Natural killer cell (primary cell): ENCODE data around the gene PRKN. TPM values are rescaled to one million over a fixed set of nuclear protein-coding genes. Genes with fewer than 3 reads are reported as not detected.

ENCODE experiments used
- ATAC-seq, 3 donors: fragments of 150-1000 bp in 2 of 3; fragments of 200-7000 bp in 1 of 3; cut with Tn5 transposase; 1 replicate in 1 of 3; 2 replicates in 2 of 3; pipeline ENCODE4 v1.10.0; 2021; ENCODE audit warnings: mild to moderate bottlenecking in 2 of 3, moderate library complexity in 2 of 3
- DNase-seq, 2 donors: peaks; one replicate each; pipeline versions ENCODE4 v3.0.0 to v3.0.0-alpha.2; 2013 to 2021; ENCODE audit warnings: mixed read lengths in 1 of 2
- H3K27ac ChIP-seq: one replicate; pipeline ENCODE4 v1.5.1; 2013; ENCODE audit warnings: mild to moderate bottlenecking, low read length
- H3K27me3 ChIP-seq: one replicate; pipeline ENCODE4 v1.6.1; 2013; ENCODE audit warnings: low read length; ENCODE audit not compliant: control insufficient read depth, insufficient read depth
- H3K36me3 ChIP-seq: one replicate; pipeline ENCODE4 v1.6.1; 2013; ENCODE audit warnings: low read length; ENCODE audit not compliant: control insufficient read depth, insufficient read depth
- H3K4me1 ChIP-seq: one replicate; pipeline ENCODE4 v1.6.1; 2013; ENCODE audit warnings: low read length; ENCODE audit not compliant: control insufficient read depth, insufficient read depth
- H3K4me3 ChIP-seq: one replicate; pipeline ENCODE4 v1.5.1; 2013; ENCODE audit warnings: low read length
- H3K9me3 ChIP-seq: one replicate; pipeline ENCODE4 v1.6.1; 2013; ENCODE audit warnings: low read length; ENCODE audit not compliant: control insufficient read depth, insufficient read depth
- H3K27ac Mint-ChIP-seq, 2 donors: one replicate each; pipeline ENCODE4 v1.8.0; 2022; ENCODE audit warnings: mild to moderate bottlenecking in 2 of 2, mixed read lengths in 2 of 2, moderate library complexity in 1 of 2
- H3K27me3 Mint-ChIP-seq, 2 donors: one replicate each; pipeline ENCODE4 v1.8.0; 2022; ENCODE audit warnings: low read depth in 2 of 2, mixed read lengths in 2 of 2
- H3K36me3 Mint-ChIP-seq: one replicate; pipeline ENCODE4 v1.8.0; 2022; ENCODE audit warnings: mixed read lengths
- H3K4me1 Mint-ChIP-seq, 2 donors: one replicate each; pipeline ENCODE4 v1.8.0; 2022; ENCODE audit warnings: mixed read lengths in 2 of 2
- H3K4me3 Mint-ChIP-seq: one replicate; pipeline ENCODE4 v1.8.0; 2022; ENCODE audit warnings: mild to moderate bottlenecking, moderate library complexity, mixed read lengths
- H3K9me3 Mint-ChIP-seq, 2 donors: one replicate each; pipeline ENCODE4 v1.8.0; 2022; ENCODE audit warnings: mixed read lengths in 2 of 2
- CTCF ChIP-seq: fragments of 200-600 bp; IDR thresholded peaks from one replicate; pipeline ENCODE4 v1.8.0; 2022; ENCODE audit warnings: antibody characterized with exemption
- WGBS: methylation state at CpG from one replicate; pipeline ENCODE4 v1.1.7; 2013; ENCODE audit warnings: missing lambda C conversion rate; ENCODE audit not compliant: insufficient coverage; 5-methylcytosine and 5-hydroxymethylcytosine counted together
- intact Hi-C: fragments of 100-400 bp; cut with micrococcal nuclease; formaldehyde crosslinking; loops from one replicate; pipeline ENCODE4 v1.14.2; 2022
- total RNA-seq, 4 donors: library from RNA; stranded (reverse); fragments of 120-200 nt in 1 of 4; gene quantifications; one replicate each; pipeline versions ENCODE4 v1.2.3 to v1.2.4, GENCODE V29; 2013 to 2022

The PRKN gene
- total RNA-seq, 3 donors from 2014 or later (not counting 1 experiment from before 2014, with no cell fraction given), result 1.4 to 1.9 (median 1.9) TPM

- DNase-seq, result no peak
- Histone ChIP-seq H3K9me3 (no peaks in the 10 kb centered on the region), H3K27ac (no peak overlapping the region), H3K36me3 (no peaks in the 10 kb centered on the region), H3K27me3 (no peaks in the 10 kb centered on the region), H3K4me1 (no peaks in the 10 kb centered on the region), H3K4me3 (no peak overlapping the region)
- H3K36me3 Mint-ChIP-seq, result no peaks in the 10 kb centered on the region
- H3K9me3 Mint-ChIP-seq, result no peaks in the 10 kb centered on the region
- H3K27ac Mint-ChIP-seq, result no peak overlapping the region
- H3K4me1 Mint-ChIP-seq, result no peaks in the 10 kb centered on the region
- no peak overlapping the region for H3K4me3 Mint-ChIP-seq
- no peak for TF ChIP-seq CTCF
- no peak for ATAC-seq
- intact Hi-C loops, result no loop called here
- 100% methylated on average over 2 of the region's 2 CpGs for WGBS
- H3K27me3 Mint-ChIP-seq, result no peaks in the 10 kb centered on the region
Measured at GRCh38 chr6:162644153-162644552, 83.4 kb downstream of the PRKN start.

- Histone ChIP-seq H3K27me3 (no peaks in the 10 kb centered on the region), H3K36me3 (no peaks in the 10 kb centered on the region), H3K4me3 (no peak overlapping the region), H3K4me1 (no peaks in the 10 kb centered on the region), H3K9me3 (no peaks in the 10 kb centered on the region), H3K27ac (no peak overlapping the region)
- no peaks in the 10 kb centered on the region for H3K4me1 Mint-ChIP-seq
- DNase-seq, result no peak
- peaks cover 0 to 2% of the 10 kb centered on the region in 2 donors for H3K9me3 Mint-ChIP-seq
- H3K27me3 Mint-ChIP-seq, result no peaks in the 10 kb centered on the region
- TF ChIP-seq CTCF, result no peak
- H3K36me3 Mint-ChIP-seq, result peaks cover 5% of the 10 kb centered on the region
- no peak for ATAC-seq
- intact Hi-C loops, result no loop called here
- 92% methylated on average over 1 of the region's 1 CpG for WGBS
- no peak overlapping the region for H3K4me3 Mint-ChIP-seq
- no peak overlapping the region for H3K27ac Mint-ChIP-seq
Measured at GRCh38 chr6:162640756-162641155, 86.8 kb downstream of the PRKN start.

- no peaks in the 10 kb centered on the region for H3K27me3 ChIP-seq
- intact Hi-C loops, result no loop called here
- no peaks in the 10 kb centered on the region for H3K4me1 ChIP-seq
- no peak overlapping the region for H3K4me3 ChIP-seq
- H3K36me3 ChIP-seq, result no peaks in the 10 kb centered on the region
- Mint-ChIP-seq H3K4me3 (no peak overlapping the region), H3K27ac (no peak overlapping the region), H3K27me3 (no peaks in the 10 kb centered on the region), H3K9me3 (peaks cover 2 to 3% of the 10 kb centered on the region in 2 donors), H3K36me3 (peaks cover 5% of the 10 kb centered on the region), H3K4me1 (no peaks in the 10 kb centered on the region)
- no peak overlapping the region for H3K27ac ChIP-seq
- WGBS, result 70% methylated on average over 2 of the region's 2 CpGs
- no peak for TF ChIP-seq CTCF
- no peak for DNase-seq
- no peak for ATAC-seq
- H3K9me3 ChIP-seq, result no peaks in the 10 kb centered on the region
Measured at GRCh38 chr6:162639951-162640350, 87.6 kb downstream of the PRKN start.

- no peak for DNase-seq
- no peak overlapping the region for H3K27ac Mint-ChIP-seq
- Histone ChIP-seq H3K4me1 (no peaks in the 10 kb centered on the region), H3K4me3 (no peak overlapping the region), H3K36me3 (no peaks in the 10 kb centered on the region), H3K9me3 (no peaks in the 10 kb centered on the region), H3K27ac (no peak overlapping the region), H3K27me3 (no peaks in the 10 kb centered on the region)
- H3K4me3 Mint-ChIP-seq, result no peak overlapping the region
- peaks cover 4 to 5% of the 10 kb centered on the region in 2 donors for H3K9me3 Mint-ChIP-seq
- ATAC-seq, result no peak
- intact Hi-C loops, result no loop called here
- no peaks in the 10 kb centered on the region for H3K27me3 Mint-ChIP-seq
- H3K4me1 Mint-ChIP-seq, result no peaks in the 10 kb centered on the region
- 71% methylated on average over 6 of the region's 7 CpGs for WGBS
- H3K36me3 Mint-ChIP-seq, result peaks cover 5% of the 10 kb centered on the region
- TF ChIP-seq CTCF, result no peak
Measured at GRCh38 chr6:162638931-162639574, 88.5 kb downstream of the PRKN start.
